Neural progenitor cell (in vitro differentiated cells): ENCODE results near the gene GRIN2A. TPM values are rescaled to one million over a fixed set of nuclear protein-coding genes. Genes with fewer than 3 reads are reported as not detected.

Source experiments
- DNase-seq: peaks from one replicate; pipeline ENCODE4 v3.0.0-alpha.2; 2016; ENCODE audit warnings: low spot score
- H2AFZ ChIP-seq: fragments of 200-600 bp; sonication (generic); replicated peaks from 2 replicates; pipeline ENCODE4 v1.6.1; 2016; ENCODE audit warnings: antibody characterized with exemption
- H3F3A ChIP-seq: fragments of 200-600 bp; sonication (generic); 2 replicates; pipeline ENCODE4 v1.6.1; 2016; ENCODE audit warnings: antibody characterized with exemption, low read depth
- H3K27ac ChIP-seq: fragments of 200-600 bp; sonication (generic); 2 replicates; pipeline ENCODE4 v1.5.1; 2016; ENCODE audit warnings: mild to moderate bottlenecking
- H3K27me3 ChIP-seq: fragments of 200-600 bp; sonication (generic); 2 replicates; pipeline ENCODE4 v1.6.1; 2016; ENCODE audit warnings: mild to moderate bottlenecking, moderate library complexity
- H3K36me3 ChIP-seq: fragments of 200-600 bp; sonication (generic); 2 replicates; pipeline ENCODE4 v1.5.1; 2016
- H3K4me1 ChIP-seq: fragments of 200-600 bp; sonication (generic); 2 replicates; pipeline ENCODE4 v1.6.1; 2016; ENCODE audit warnings: mixed run types
- H3K4me2 ChIP-seq: fragments of 200-600 bp; sonication (generic); 2 replicates; pipeline ENCODE4 v1.6.1; 2016
- H3K4me3 ChIP-seq: fragments of 200-600 bp; sonication (generic); 2 replicates; pipeline ENCODE4 v1.5.1; 2016
- H3K79me2 ChIP-seq: fragments of 200-600 bp; sonication (generic); 2 replicates; pipeline ENCODE4 v1.6.1; 2016; ENCODE audit warnings: low read depth
- H3K9ac ChIP-seq: fragments of 200-600 bp; sonication (generic); 2 replicates; pipeline ENCODE4 v1.6.1; 2016
- H3K9me3 ChIP-seq: fragments of 200-600 bp; sonication (generic); 2 replicates; pipeline ENCODE4 v1.5.1; 2016; ENCODE audit warnings: low read depth
- H4K20me1 ChIP-seq: fragments of 200-600 bp; sonication (generic); 2 replicates; pipeline ENCODE4 v1.6.1; 2016; ENCODE audit warnings: low read depth
- H3K27ac Mint-ChIP-seq: 3 replicates; pipeline ENCODE4 v1.8.0; 2021; ENCODE audit warnings: mixed read lengths
- H3K27me3 Mint-ChIP-seq: 2 replicates; pipeline ENCODE4 v1.8.0; 2022; ENCODE audit warnings: low read depth, mild to moderate bottlenecking, inconsistent platforms, moderate library complexity, mixed read lengths; ENCODE audit not compliant: insufficient read depth
- H3K36me3 Mint-ChIP-seq: 3 replicates; pipeline ENCODE4 v1.8.0; 2021; ENCODE audit warnings: mixed read lengths
- H3K4me1 Mint-ChIP-seq: 3 replicates; pipeline ENCODE4 v1.8.0; 2021; ENCODE audit warnings: mixed read lengths
- H3K4me3 Mint-ChIP-seq: 3 replicates; pipeline ENCODE4 v1.8.0; 2021; ENCODE audit warnings: mild to moderate bottlenecking, moderate library complexity, mixed read lengths
- H3K9me3 Mint-ChIP-seq: 3 replicates; pipeline ENCODE4 v1.8.0; 2020; ENCODE audit warnings: mixed read lengths
- CTCF ChIP-seq: fragments of 200-600 bp; sonication (generic); IDR thresholded peaks from 2 replicates; pipeline ENCODE4 v1.5.1; 2017; ENCODE audit warnings: antibody characterized with exemption, mild to moderate bottlenecking
- EZH2 ChIP-seq: fragments of 200-600 bp; sonication (generic); IDR thresholded peaks from 2 replicates; pipeline ENCODE4 v1.6.1; 2017; ENCODE audit warnings: antibody characterized with exemption, mild to moderate bottlenecking, moderate library complexity
- EZH2phosphoT487 ChIP-seq: fragments of 200-600 bp; sonication (generic); IDR thresholded peaks from 2 replicates; pipeline ENCODE4 v1.6.1; 2017; ENCODE audit warnings: antibody characterized with exemption
- total RNA-seq: library from RNA; depleted of rRNA; stranded (reverse); fragments of >200 nt; gene quantifications from 2 replicates; pipeline ENCODE4 v1.2.3, GENCODE V29; 2015; ENCODE audit warnings: low replicate concordance

Gene GRIN2A
- total RNA-seq, 1 donor from 2014 or later, result 1.6 TPM

DNA sequence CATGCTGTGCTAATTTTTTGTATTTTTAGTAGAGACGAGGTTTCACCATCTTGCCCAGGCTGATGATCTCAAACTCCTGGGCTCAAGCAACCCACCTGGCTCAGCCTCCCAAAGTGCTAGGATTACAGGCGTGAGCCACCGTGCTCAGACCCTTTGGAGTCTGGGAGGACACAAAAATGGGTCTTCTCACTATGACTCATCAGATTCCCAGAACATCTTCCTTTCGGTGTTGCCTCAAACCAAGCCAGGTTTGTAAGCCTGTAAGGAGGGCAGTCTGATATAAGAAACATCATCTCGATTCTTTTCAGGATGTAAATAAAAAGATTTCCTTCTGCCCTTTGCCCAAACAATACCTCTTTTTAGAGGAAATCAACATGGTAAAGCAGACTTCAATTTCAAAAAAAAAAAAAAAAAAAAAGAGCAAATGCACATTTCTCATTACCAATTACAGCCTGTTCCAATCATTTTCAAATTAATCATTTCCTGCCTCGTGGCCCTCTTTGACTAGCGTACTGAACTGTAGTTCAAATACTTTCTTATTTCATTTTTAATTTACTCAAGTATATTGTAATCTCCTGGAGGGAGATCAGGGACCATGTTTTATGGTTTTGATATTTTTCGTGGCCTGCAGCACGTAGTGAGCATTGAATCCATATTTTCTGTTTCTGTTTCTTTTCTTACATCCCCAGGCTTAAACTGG, 409.6 kb downstream of the GRIN2A start:
- Mint-ChIP-seq H3K36me3 (no peaks in the 10 kb centered on the region), H3K4me3 (no peak overlapping the region), H3K27me3 (peaks cover 5% of the 10 kb centered on the region), H3K27ac (no peak overlapping the region), H3K9me3 (no peaks in the 10 kb centered on the region), H3K4me1 (no peaks in the 10 kb centered on the region)
- H3F3A ChIP-seq, result no peaks in the 10 kb centered on the region
- no peaks in the 10 kb centered on the region for H4K20me1 ChIP-seq
- H3K9me3 ChIP-seq, result no peaks in the 10 kb centered on the region
- H3K4me3 ChIP-seq, result no peak overlapping the region
- no peak for DNase-seq
- TF ChIP-seq CTCF (no peak), EZH2phosphoT487 (no peak)
- H3K27me3 ChIP-seq, result no peaks in the 10 kb centered on the region
- H3K79me2 ChIP-seq, result no peaks in the 10 kb centered on the region
- no peaks in the 10 kb centered on the region for H3K36me3 ChIP-seq
- no peak overlapping the region for H3K9ac ChIP-seq
- H2AFZ ChIP-seq, result no peak overlapping the region
- H3K4me1 ChIP-seq, result peaks cover 8% of the 10 kb centered on the region
- H3K4me2 ChIP-seq, result no peak overlapping the region
- no peak overlapping the region for H3K27ac ChIP-seq

DNA sequence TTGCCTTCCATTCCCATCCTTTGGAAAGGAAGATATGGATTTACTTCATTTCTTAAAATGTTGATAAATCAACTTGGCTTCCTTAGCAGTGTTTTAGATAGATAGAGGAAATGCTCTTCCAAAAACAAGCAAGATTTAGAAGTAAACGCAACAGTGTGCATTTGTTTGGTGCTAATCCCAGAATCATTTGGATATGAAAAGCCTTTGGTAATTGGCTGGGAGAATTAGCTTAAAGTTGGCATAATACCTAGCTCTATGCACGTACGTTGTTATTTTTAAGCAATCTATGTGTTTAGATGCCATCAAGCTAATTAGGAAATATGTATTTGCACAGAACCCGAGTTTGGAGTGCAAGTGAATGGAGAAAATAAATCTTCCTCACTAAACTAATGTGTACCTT, 415.3 kb downstream of the GRIN2A start:
- no peaks in the 10 kb centered on the region for H3K27me3 Mint-ChIP-seq
- peaks cover 5% of the 10 kb centered on the region for H3K9me3 Mint-ChIP-seq
- no peaks in the 10 kb centered on the region for H3K36me3 Mint-ChIP-seq
- Histone ChIP-seq H3F3A (no peaks in the 10 kb centered on the region), H3K36me3 (no peaks in the 10 kb centered on the region), H3K4me3 (no peak overlapping the region), H3K9ac (no peak overlapping the region), H4K20me1 (no peaks in the 10 kb centered on the region), H3K27ac (no peak overlapping the region), H3K79me2 (no peaks in the 10 kb centered on the region), H3K4me1 (peaks cover 15% of the 10 kb centered on the region), H2AFZ (no peak overlapping the region), H3K9me3 (no peaks in the 10 kb centered on the region), H3K27me3 (no peaks in the 10 kb centered on the region), H3K4me2 (no peak overlapping the region)
- H3K4me1 Mint-ChIP-seq, result no peaks in the 10 kb centered on the region
- H3K4me3 Mint-ChIP-seq, result no peak overlapping the region
- no peak for TF ChIP-seq EZH2phosphoT487
- no peak for TF ChIP-seq CTCF
- TF ChIP-seq EZH2, result no peak
- no peak overlapping the region for H3K27ac Mint-ChIP-seq
- DNase-seq, result no peak

DNA sequence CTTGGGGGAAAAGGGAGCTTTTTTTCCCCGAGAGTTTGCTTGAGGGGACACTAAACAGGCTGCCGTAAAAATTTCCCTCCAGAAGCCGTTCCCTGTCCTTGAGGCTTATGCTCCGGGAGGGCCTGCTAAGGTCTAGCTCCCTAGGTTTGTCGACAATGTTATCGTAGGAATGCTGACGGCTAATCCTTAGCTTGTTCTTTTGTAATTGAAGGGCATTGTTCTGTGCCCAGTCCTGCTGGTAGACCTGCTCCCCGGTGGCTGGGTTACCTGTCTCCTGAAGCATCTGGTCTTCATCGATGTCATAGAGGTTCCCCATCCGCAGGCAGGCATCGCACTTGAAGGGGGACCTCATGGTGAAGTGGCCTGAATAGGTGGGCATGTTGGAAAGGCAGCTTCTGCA, 418.7 kb downstream of the GRIN2A start:
- no peak for TF ChIP-seq EZH2
- TF ChIP-seq CTCF, result no peak
- TF ChIP-seq EZH2phosphoT487, result no peak
- peak; percentile 39 for DNase-seq

More for the DNA sequence above, 418.7 kb downstream of the GRIN2A start:
- Mint-ChIP-seq H3K4me3 (no peak overlapping the region), H3K4me1 (no peaks in the 10 kb centered on the region), H3K9me3 (peaks cover 5% of the 10 kb centered on the region), H3K36me3 (no peaks in the 10 kb centered on the region), H3K27me3 (no peaks in the 10 kb centered on the region), H3K27ac (peak overlapping the region; percentile 33)
- Histone ChIP-seq H3K4me2 (no peak overlapping the region), H3K4me3 (no peak overlapping the region), H4K20me1 (no peaks in the 10 kb centered on the region), H3K27me3 (no peaks in the 10 kb centered on the region), H3F3A (no peaks in the 10 kb centered on the region), H3K79me2 (no peaks in the 10 kb centered on the region), H3K4me1 (peaks cover 13% of the 10 kb centered on the region), H3K9ac (no peak overlapping the region), H3K27ac (no peak overlapping the region), H3K36me3 (no peaks in the 10 kb centered on the region), H3K9me3 (no peaks in the 10 kb centered on the region), H2AFZ (no peak overlapping the region)
